ENCODE measurements around the gene DISC1. TPM values are rescaled to one million over a fixed set of nuclear protein-coding genes. Genes with fewer than 3 reads are reported as not detected.

Gene DISC1
- total RNA-seq, 1 donor from 2014 or later, result 12.5 TPM

GRCh38 chr1:231882790-231883189 lies 256.2 kb downstream of the DISC1 start:
- Histone ChIP-seq H3K4me3 (ENCODE audit: low read length in 3 of 3) (no peak overlapping the region), H3K27ac (ENCODE audit: low read depth, low read length) (no peak overlapping the region), H3K36me3 (ENCODE audit: control insufficient read depth in 3 of 3, insufficient read depth in 3 of 3, low read length in 3 of 3) (no peaks in the 10 kb centered on the region), H3K27me3 (ENCODE audit: control insufficient read depth in 3 of 3, insufficient read depth in 3 of 3, low read length in 3 of 3) (no peaks in the 10 kb centered on the region), H3K9me3 (ENCODE audit: control insufficient read depth in 3 of 3, low read length in 3 of 3) (no peaks in the 10 kb centered on the region), H3K9ac (ENCODE audit: low read depth in 1 of 3, low read length in 3 of 3) (no peak overlapping the region), H3K4me1 (ENCODE audit: control insufficient read depth in 3 of 3, insufficient read depth in 3 of 3, low read length in 3 of 3) (no peaks in the 10 kb centered on the region)

GRCh38 chr1:231883382-231883781 lies 256.8 kb downstream of the DISC1 start:
- Histone ChIP-seq H3K27me3 (ENCODE audit: control insufficient read depth in 3 of 3, insufficient read depth in 3 of 3, low read length in 3 of 3) (no peaks in the 10 kb centered on the region), H3K4me1 (ENCODE audit: control insufficient read depth in 3 of 3, insufficient read depth in 3 of 3, low read length in 3 of 3) (no peaks in the 10 kb centered on the region), H3K36me3 (ENCODE audit: control insufficient read depth in 3 of 3, insufficient read depth in 3 of 3, low read length in 3 of 3) (no peaks in the 10 kb centered on the region), H3K9ac (ENCODE audit: low read depth in 1 of 3, low read length in 3 of 3) (no peak overlapping the region), H3K27ac (ENCODE audit: low read depth, low read length) (no peak overlapping the region), H3K9me3 (ENCODE audit: control insufficient read depth in 3 of 3, low read length in 3 of 3) (no peaks in the 10 kb centered on the region), H3K4me3 (ENCODE audit: low read length in 3 of 3) (no peak overlapping the region)

GRCh38 chr1:231885209-231885854 lies 258.7 kb downstream of the DISC1 start:
- H3K27ac ChIP-seq (ENCODE audit: low read depth, low read length), result no peak overlapping the region
- H3K4me3 ChIP-seq (ENCODE audit: low read length in 3 of 3), result no peak overlapping the region
- no peaks in the 10 kb centered on the region for H3K36me3 ChIP-seq (ENCODE audit: control insufficient read depth in 3 of 3, insufficient read depth in 3 of 3, low read length in 3 of 3)
- no peaks in the 10 kb centered on the region for H3K9me3 ChIP-seq (ENCODE audit: control insufficient read depth in 3 of 3, low read length in 3 of 3)
- H3K27me3 ChIP-seq (ENCODE audit: control insufficient read depth in 3 of 3, insufficient read depth in 3 of 3, low read length in 3 of 3), result no peaks in the 10 kb centered on the region
- no peak overlapping the region for H3K9ac ChIP-seq (ENCODE audit: low read depth in 1 of 3, low read length in 3 of 3)
- H3K4me1 ChIP-seq (ENCODE audit: control insufficient read depth in 3 of 3, insufficient read depth in 3 of 3, low read length in 3 of 3), result no peaks in the 10 kb centered on the region

GRCh38 chr1:231887166-231887565 lies 260.6 kb downstream of the DISC1 start:
- H3K27me3 ChIP-seq (ENCODE audit: control insufficient read depth in 3 of 3, insufficient read depth in 3 of 3, low read length in 3 of 3), result no peaks in the 10 kb centered on the region
- no peak overlapping the region for H3K27ac ChIP-seq (ENCODE audit: low read depth, low read length)
- no peaks in the 10 kb centered on the region for H3K36me3 ChIP-seq (ENCODE audit: control insufficient read depth in 3 of 3, insufficient read depth in 3 of 3, low read length in 3 of 3)
- H3K4me1 ChIP-seq (ENCODE audit: control insufficient read depth in 3 of 3, insufficient read depth in 3 of 3, low read length in 3 of 3), result no peaks in the 10 kb centered on the region
- no peak overlapping the region for H3K9ac ChIP-seq (ENCODE audit: low read depth in 1 of 3, low read length in 3 of 3)
- H3K9me3 ChIP-seq (ENCODE audit: control insufficient read depth in 3 of 3, low read length in 3 of 3), result no peaks in the 10 kb centered on the region
- H3K4me3 ChIP-seq (ENCODE audit: low read length in 3 of 3), result no peak overlapping the region

GRCh38 chr1:231887866-231888265 lies 261.3 kb downstream of the DISC1 start:
- Histone ChIP-seq H3K4me3 (ENCODE audit: low read length in 3 of 3) (no peak overlapping the region), H3K27ac (ENCODE audit: low read depth, low read length) (no peak overlapping the region), H3K4me1 (ENCODE audit: control insufficient read depth in 3 of 3, insufficient read depth in 3 of 3, low read length in 3 of 3) (no peaks in the 10 kb centered on the region), H3K36me3 (ENCODE audit: control insufficient read depth in 3 of 3, insufficient read depth in 3 of 3, low read length in 3 of 3) (no peaks in the 10 kb centered on the region), H3K9ac (ENCODE audit: low read depth in 1 of 3, low read length in 3 of 3) (no peak overlapping the region), H3K9me3 (ENCODE audit: control insufficient read depth in 3 of 3, low read length in 3 of 3) (no peaks in the 10 kb centered on the region), H3K27me3 (ENCODE audit: control insufficient read depth in 3 of 3, insufficient read depth in 3 of 3, low read length in 3 of 3) (no peaks in the 10 kb centered on the region)

GRCh38 chr1:231890791-231891190 lies 264.2 kb downstream of the DISC1 start:
- H3K27me3 ChIP-seq (ENCODE audit: control insufficient read depth in 3 of 3, insufficient read depth in 3 of 3, low read length in 3 of 3), result no peaks in the 10 kb centered on the region
- H3K4me3 ChIP-seq (ENCODE audit: low read length in 3 of 3), result no peak overlapping the region
- H3K9ac ChIP-seq (ENCODE audit: low read depth in 1 of 3, low read length in 3 of 3), result no peak overlapping the region
- no peak overlapping the region for H3K27ac ChIP-seq (ENCODE audit: low read depth, low read length)
- H3K36me3 ChIP-seq (ENCODE audit: control insufficient read depth in 3 of 3, insufficient read depth in 3 of 3, low read length in 3 of 3), result no peaks in the 10 kb centered on the region
- H3K4me1 ChIP-seq (ENCODE audit: control insufficient read depth in 3 of 3, insufficient read depth in 3 of 3, low read length in 3 of 3), result no peaks in the 10 kb centered on the region
- no peaks in the 10 kb centered on the region for H3K9me3 ChIP-seq (ENCODE audit: control insufficient read depth in 3 of 3, low read length in 3 of 3)

- H3K27me3 ChIP-seq (ENCODE audit: control insufficient read depth in 3 of 3, insufficient read depth in 3 of 3, low read length in 3 of 3), result no peaks in the 10 kb centered on the region
- H3K9ac ChIP-seq (ENCODE audit: low read depth in 1 of 3, low read length in 3 of 3), result no peak overlapping the region
- no peak overlapping the region for H3K4me3 ChIP-seq (ENCODE audit: low read length in 3 of 3)
- no peaks in the 10 kb centered on the region for H3K4me1 ChIP-seq (ENCODE audit: control insufficient read depth in 3 of 3, insufficient read depth in 3 of 3, low read length in 3 of 3)
- no peaks in the 10 kb centered on the region for H3K9me3 ChIP-seq (ENCODE audit: control insufficient read depth in 3 of 3, low read length in 3 of 3)
- no peaks in the 10 kb centered on the region for H3K36me3 ChIP-seq (ENCODE audit: control insufficient read depth in 3 of 3, insufficient read depth in 3 of 3, low read length in 3 of 3)
- no peak overlapping the region for H3K27ac ChIP-seq (ENCODE audit: low read depth, low read length)
Observed at GRCh38 chr1:231893400-231894102, 267.0 kb downstream of the DISC1 start.

- H3K9me3 ChIP-seq (ENCODE audit: control insufficient read depth in 3 of 3, low read length in 3 of 3), result no peaks in the 10 kb centered on the region
- H3K27ac ChIP-seq (ENCODE audit: low read depth, low read length), result no peak overlapping the region
- no peaks in the 10 kb centered on the region for H3K36me3 ChIP-seq (ENCODE audit: control insufficient read depth in 3 of 3, insufficient read depth in 3 of 3, low read length in 3 of 3)
- no peaks in the 10 kb centered on the region for H3K27me3 ChIP-seq (ENCODE audit: control insufficient read depth in 3 of 3, insufficient read depth in 3 of 3, low read length in 3 of 3)
- no peak overlapping the region for H3K9ac ChIP-seq (ENCODE audit: low read depth in 1 of 3, low read length in 3 of 3)
- H3K4me3 ChIP-seq (ENCODE audit: low read length in 3 of 3), result no peak overlapping the region
- H3K4me1 ChIP-seq (ENCODE audit: control insufficient read depth in 3 of 3, insufficient read depth in 3 of 3, low read length in 3 of 3), result no peaks in the 10 kb centered on the region
Observed at GRCh38 chr1:231896806-231897205, 270.2 kb downstream of the DISC1 start.

- Histone ChIP-seq H3K4me3 (ENCODE audit: low read length in 3 of 3) (no peak overlapping the region), H3K9me3 (ENCODE audit: control insufficient read depth in 3 of 3, low read length in 3 of 3) (no peaks in the 10 kb centered on the region), H3K27me3 (ENCODE audit: control insufficient read depth in 3 of 3, insufficient read depth in 3 of 3, low read length in 3 of 3) (no peaks in the 10 kb centered on the region), H3K9ac (ENCODE audit: low read depth in 1 of 3, low read length in 3 of 3) (no peak overlapping the region), H3K27ac (ENCODE audit: low read depth, low read length) (no peak overlapping the region), H3K4me1 (ENCODE audit: control insufficient read depth in 3 of 3, insufficient read depth in 3 of 3, low read length in 3 of 3) (no peaks in the 10 kb centered on the region), H3K36me3 (ENCODE audit: control insufficient read depth in 3 of 3, insufficient read depth in 3 of 3, low read length in 3 of 3) (no peaks in the 10 kb centered on the region)
Observed at GRCh38 chr1:231899046-231899445, 272.5 kb downstream of the DISC1 start.

GRCh38 chr1:231899713-231900435 lies 273.3 kb downstream of the DISC1 start:
- no peak overlapping the region for H3K9ac ChIP-seq (ENCODE audit: low read depth in 1 of 3, low read length in 3 of 3)
- no peak overlapping the region for H3K27ac ChIP-seq (ENCODE audit: low read depth, low read length)
- no peaks in the 10 kb centered on the region for H3K27me3 ChIP-seq (ENCODE audit: control insufficient read depth in 3 of 3, insufficient read depth in 3 of 3, low read length in 3 of 3)
- H3K4me1 ChIP-seq (ENCODE audit: control insufficient read depth in 3 of 3, insufficient read depth in 3 of 3, low read length in 3 of 3), result no peaks in the 10 kb centered on the region
- no peak overlapping the region for H3K4me3 ChIP-seq (ENCODE audit: low read length in 3 of 3)
- no peaks in the 10 kb centered on the region for H3K36me3 ChIP-seq (ENCODE audit: control insufficient read depth in 3 of 3, insufficient read depth in 3 of 3, low read length in 3 of 3)
- peaks cover 0 to under 1% (median 0%) of the 10 kb centered on the region in 3 donors for H3K9me3 ChIP-seq (ENCODE audit: control insufficient read depth in 3 of 3, low read length in 3 of 3)
